ENCODE results near the gene KRTAP10-11.
"Not testable (repeated sequence)": the region's sequence is repeated elsewhere in the genome, so short reads cannot be mapped to it uniquely, and the experiment has no call there.

KRTAP10-11 gene

DNA sequence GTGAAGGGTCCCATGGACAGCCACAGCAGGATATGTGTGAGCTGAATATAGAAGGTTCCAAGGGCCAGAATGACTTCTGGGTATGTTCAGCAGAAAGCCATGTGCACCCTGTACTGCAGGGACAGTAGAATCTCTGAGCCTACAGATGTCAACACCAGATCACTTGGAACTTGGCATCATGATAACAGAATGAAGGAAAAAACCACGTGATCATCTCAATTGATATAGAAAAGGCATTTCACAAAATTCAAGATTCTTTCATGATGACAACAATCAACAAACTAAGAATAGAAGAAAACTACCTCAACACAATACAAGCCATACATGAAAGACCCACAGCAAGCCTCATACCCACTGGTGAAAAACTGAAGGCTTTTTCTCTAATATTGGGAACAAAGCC is 21.4 kb downstream of the KRTAP10-11 start:
- DNase-seq: no peak

DNA sequence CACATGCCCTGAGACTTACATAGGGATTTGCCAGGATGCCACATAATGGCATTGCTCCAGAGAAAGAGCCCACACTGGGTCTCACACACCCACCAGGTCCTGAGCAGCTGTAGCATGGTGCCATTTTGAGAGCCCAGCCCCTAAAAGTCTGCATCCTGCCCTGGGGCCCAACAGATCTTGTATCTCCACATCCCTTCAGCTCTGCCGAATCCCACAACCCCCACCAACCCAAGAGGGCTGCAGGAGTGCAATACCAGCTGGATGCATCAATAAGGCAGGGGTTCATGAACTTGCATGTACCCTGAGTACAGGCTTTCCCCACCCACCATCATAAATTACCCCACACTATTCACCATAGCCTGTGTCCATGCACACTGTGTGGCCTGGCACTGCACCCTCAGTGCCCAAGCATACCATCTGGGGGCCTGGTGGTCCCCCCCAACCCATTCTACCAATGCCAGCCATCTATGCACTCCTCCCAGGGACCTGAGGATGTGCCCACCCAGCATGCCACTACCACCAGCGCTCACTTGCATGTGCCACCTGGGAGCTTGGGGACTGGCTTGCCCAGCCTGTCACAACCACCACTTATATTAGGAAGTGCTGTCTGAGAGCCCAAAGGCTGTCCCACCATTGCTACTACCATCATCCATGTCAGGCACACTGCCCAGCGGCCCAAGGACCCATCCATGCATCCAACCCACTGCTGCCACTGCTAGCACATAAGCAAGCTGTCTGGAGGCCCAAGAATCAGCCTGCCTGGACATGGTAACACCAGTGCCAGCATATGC is 24.6 kb downstream of the KRTAP10-11 start:
- DNase-seq: no peak

GRCh38 chr21:44671911-44672310 is 25.7 kb downstream of the KRTAP10-11 start:
- no peak for DNase-seq

- DNase-seq: no peak
These were observed 31.7 kb downstream of the KRTAP10-11 start for GRCh38 chr21:44677881-44678280.

GRCh38 chr21:44681152-44681551 is 34.9 kb downstream of the KRTAP10-11 start:
- DNase-seq: no peak

- no peak for DNase-seq
These were observed 35.8 kb downstream of the KRTAP10-11 start, which contains the start of gene KRTAP12-1 for GRCh38 chr21:44681861-44682579. Gene KRTAP12-1, minus strand, starts transcription at chr21:44682163. Its CDS starts 40 bp downstream, at chr21:44682123.

DNA sequence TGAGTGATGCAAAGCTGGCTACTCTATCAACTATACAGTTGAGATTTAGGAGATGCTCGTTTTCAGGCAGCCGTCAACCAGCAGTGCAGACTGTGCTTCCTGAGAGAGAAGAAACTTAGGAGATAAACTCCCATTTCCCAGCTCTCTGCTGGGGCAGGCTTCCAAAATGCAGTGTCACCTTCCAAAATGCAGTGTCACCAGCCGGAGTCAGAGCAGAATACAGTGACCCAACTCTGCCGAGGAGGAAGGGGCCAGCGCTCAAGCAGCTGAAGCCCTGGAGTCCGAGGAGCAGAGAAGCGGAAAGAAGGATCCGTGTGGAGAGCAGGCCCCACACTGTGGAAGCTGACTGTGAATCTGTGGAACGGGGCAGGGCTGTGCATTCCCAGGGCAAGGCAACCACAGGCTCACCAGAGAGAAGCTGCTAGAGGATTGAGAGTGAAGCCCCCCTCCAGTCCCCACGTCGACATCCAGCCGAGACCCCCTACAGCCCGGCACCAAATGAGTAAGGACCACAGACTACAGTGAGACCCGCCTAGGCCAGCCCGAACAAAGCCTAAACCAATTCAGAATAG is 36.5 kb downstream of the KRTAP10-11 start:
- no peak for DNase-seq

DNA sequence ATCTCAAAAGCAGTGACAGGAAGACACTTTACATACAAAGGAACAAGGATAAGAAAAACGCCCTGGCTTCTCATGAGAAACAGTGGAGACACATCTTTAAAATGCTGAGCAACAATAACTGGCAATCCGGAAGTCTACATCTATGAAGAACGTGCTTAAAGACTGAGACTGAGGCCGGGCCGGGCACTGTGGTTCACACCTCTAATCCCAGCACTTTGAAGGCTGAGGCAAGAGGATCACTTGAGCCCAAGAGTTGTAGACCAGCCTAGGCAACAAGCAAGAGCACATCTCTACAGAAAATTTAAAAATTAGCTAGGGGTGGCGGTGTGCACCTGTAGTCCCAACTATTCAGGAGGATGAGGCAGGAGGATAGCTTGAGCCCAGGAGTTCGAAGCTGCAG is 37.9 kb downstream of the KRTAP10-11 start:
- no peak for DNase-seq

- DNase-seq: no peak
These were observed 38.3 kb downstream of the KRTAP10-11 start for GRCh38 chr21:44684483-44684882.

DNA sequence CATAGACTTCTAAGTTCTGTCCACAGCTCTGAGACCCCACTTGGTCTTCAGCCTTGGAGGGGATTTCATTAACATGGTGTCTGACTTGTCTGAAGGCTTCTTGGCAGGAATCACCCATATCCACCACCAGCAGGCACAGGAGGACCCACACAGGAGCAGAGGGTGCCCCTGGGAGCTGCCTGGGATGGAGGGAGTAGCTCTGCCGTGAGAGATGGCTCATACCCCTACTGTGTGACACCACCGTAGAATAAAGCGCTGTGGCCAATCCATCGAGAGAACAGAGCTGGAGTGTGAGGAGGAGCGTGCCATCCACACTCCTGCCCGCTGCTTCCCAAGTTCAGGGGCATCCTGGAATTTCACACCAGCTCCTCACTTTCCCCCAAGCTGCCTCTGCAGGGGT is 38.8 kb downstream of the KRTAP10-11 start:
- not testable (repeated sequence) for DNase-seq

DNA sequence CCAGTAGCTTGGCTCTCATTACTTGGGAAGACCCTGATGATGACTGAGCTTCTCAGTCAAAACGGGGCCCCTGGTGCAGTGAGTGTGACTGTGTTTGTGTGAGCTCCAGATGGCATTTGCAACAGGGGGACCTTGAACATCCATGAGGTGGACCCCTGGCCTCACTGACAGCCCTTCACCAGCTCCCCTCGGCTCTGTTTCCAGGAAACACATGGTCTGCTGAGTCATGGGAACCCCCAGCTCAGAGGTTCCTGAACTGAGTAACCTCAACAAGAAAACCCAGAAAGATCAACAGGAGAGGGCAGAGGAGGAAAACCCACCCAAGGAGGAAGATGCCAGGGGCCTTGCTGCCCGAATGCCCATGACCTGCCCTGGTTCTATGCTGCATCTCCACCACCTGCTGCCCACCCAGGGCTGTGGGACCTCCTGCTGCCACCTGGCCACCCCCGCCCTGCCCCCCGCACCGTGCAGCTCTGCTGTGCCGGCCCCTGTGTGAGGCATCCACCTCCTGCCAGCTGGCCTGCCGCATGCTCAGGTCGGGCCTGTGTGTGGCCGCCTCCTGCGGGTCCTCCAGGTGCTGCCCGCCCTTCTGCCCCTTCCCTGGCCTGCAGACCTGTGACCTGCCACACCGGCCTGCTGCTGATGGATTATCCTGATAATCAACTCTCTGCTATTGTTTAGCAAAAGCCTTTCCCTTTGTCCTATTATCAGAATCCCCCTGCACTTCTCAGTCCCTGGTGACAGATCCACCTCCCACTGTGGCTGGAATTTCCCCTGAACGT is 40.0 kb downstream of the KRTAP10-11 start:
- DNase-seq: no peak

GRCh38 chr21:44686843-44687561 is 40.8 kb downstream of the KRTAP10-11 start:
- no peak for DNase-seq

GRCh38 chr21:44687671-44688070 is 41.5 kb downstream of the KRTAP10-11 start:
- DNase-seq: no peak

DNA sequence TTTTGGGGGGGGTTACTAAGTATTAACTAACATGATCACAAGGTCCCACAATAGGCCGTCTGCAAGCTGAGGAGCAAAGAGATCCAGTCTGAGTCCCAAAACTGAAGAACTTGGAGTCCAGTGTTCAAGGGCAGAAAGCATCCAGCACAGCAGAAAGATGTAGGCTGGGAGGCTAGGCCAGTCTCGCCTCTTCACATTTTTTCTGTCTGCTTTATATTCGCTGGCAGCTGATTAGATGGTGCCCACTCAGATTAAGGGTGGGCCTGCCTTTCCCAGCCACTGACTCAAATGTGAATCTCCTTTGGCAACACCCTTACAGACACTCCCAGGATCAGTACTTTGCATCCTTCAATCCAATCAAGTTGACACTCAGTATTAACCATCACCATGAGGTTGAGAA is 43.5 kb downstream of the KRTAP10-11 start:
- not testable (repeated sequence) for DNase-seq

GRCh38 chr21:44691686-44692085 is 45.5 kb downstream of the KRTAP10-11 start:
- no peak for DNase-seq

GRCh38 chr21:44692798-44693512 is 46.7 kb downstream of the KRTAP10-11 start:
- DNase-seq: no peak

GRCh38 chr21:44694776-44695175 is 48.6 kb downstream of the KRTAP10-11 start:
- DNase-seq: no peak

- no peak for DNase-seq
These were observed 49.0 kb downstream of the KRTAP10-11 start for GRCh38 chr21:44695184-44695583.

DNA sequence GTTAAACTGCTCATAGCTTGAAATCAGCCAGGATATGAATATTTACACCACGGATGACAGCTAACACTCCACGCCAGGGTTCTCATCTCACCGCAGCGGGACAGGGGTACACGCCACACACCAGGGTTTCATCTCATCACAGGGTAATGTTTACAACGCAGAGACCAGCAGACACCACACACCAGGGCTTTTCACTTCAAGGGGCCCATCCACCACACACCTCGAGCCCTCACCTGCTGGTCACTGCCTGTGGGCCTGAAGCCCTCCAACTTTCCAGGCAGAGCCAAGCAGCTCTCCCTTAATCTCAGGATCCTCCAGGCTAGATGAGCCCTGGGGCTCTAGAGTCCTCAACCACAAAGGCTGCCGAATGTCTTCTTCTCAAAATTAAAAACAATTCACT is 49.4 kb downstream of the KRTAP10-11 start:
- DNase-seq: no peak

DNA sequence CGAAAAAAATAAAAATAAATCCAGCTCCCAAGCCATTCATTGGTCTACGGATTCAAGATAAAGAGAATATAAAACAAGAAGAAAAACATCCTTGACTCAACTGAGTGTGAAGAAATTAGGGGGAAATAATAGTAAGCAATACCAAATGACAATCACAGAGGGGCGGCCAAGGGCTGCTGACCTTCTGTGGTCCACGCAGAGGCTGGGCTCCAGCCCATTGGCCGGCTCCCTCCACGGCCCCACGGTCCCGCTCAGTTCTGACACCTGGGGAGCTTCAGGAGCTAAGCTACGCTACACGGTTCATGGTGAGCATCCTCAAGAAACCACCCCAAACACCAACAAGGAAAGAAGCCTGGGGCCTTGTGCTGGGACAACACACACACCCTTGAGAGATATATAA is 50.4 kb downstream of the KRTAP10-11 start:
- no peak for DNase-seq
